Dermis lymphatic vessel endothelial cell (primary cell): ENCODE measurements around the gene CRY1. TPM values are rescaled to one million over a fixed set of nuclear protein-coding genes. Genes with fewer than 3 reads are reported as not detected.

Source experiments
- total RNA-seq: library from RNA; depleted of rRNA; stranded (reverse); fragments of >200 nt; gene quantifications from 2 replicates; pipeline ENCODE4 v1.2.1, GENCODE V29; 2014

CRY1 gene
- total RNA-seq = 11.1 and 14.3 TPM in 2 replicates

GRCh38 chr12:107093417-107094182 is at the start of gene CRY1:
Gene CRY1, minus strand, starts transcription at chr12:107093549. Its CDS starts 588 bp downstream, at chr12:107092961.

GRCh38 chr12:106986625-106987389 is 106.5 kb downstream of the CRY1 start, which contains the start of gene MTERF2:
Gene MTERF2, minus strand, starts transcription at chr12:106987146. Its CDS starts 8,432 bp downstream, at chr12:106978714.

GRCh38 chr12:106955377-106956047 is 137.8 kb downstream of the CRY1 start, which contains the start of gene TMEM263:
Gene TMEM263, plus strand, starts transcription at chr12:106955907. Its CDS starts 11,210 bp downstream, at chr12:106967117.

Other genes starting within 250 kb of the CRY1 start
- 41.1 and 46.0 TPM in 2 replicates for gene TMEM263, start 137.6 kb downstream of the CRY1 start, total RNA-seq
- gene MTERF2, start 106.4 kb downstream of the CRY1 start, total RNA-seq = 5.4 and 7.6 TPM in 2 replicates